Activated CD4-positive, alpha-beta T cell treated with anti-CD3 and anti-CD28 coated beads for 48 hours (primary cell): ENCODE measurements around the gene GPR153.
"Not testable (repeated sequence)": the region's sequence is repeated elsewhere in the genome, so short reads cannot be mapped to it uniquely, and the experiment has no call there.

Source experiments
- DNase-seq: peaks from one replicate; pipeline ENCODE4 v3.0.0-alpha.2; 2020

The GPR153 gene

DNA sequence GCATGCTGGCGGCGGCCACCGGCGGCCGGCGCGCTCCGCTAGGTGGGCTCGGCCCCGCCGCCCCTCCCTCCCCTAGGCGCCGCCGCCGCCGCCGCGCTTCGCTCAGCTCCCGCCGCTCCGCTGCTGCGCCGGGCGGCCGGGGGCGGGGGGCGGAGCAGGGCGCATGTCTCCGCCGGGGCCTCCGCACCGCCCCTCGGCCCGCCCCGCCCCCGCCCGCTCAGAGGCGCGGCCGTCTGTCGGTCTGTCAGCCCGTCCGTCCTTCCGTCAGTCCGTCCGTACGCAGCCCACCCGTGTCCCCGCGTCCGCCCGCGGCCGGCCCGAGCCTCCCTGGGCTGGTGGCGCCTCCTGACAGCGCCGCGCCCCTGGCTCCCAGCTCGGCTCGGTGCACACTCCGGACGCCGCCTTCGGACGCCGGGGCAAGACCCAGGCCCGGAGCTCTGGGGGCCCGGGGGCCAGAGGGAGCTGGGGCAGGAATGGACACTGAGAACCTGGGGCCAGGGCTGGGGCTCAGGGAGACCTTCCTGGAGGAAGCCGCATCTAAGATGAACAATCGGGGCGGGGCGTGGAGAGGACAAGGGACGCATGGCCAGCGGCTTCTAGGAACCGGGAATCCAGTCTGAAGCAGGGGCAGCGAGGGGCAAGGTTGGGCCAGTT, at the start of gene GPR153:
TSS of gene GPR153 (minus strand) at position 138 of the 654 bp plus-strand sequence. CDS start 6,193 bp downstream, outside the sequence.
- peak; percentile 51 for DNase-seq

DNA sequence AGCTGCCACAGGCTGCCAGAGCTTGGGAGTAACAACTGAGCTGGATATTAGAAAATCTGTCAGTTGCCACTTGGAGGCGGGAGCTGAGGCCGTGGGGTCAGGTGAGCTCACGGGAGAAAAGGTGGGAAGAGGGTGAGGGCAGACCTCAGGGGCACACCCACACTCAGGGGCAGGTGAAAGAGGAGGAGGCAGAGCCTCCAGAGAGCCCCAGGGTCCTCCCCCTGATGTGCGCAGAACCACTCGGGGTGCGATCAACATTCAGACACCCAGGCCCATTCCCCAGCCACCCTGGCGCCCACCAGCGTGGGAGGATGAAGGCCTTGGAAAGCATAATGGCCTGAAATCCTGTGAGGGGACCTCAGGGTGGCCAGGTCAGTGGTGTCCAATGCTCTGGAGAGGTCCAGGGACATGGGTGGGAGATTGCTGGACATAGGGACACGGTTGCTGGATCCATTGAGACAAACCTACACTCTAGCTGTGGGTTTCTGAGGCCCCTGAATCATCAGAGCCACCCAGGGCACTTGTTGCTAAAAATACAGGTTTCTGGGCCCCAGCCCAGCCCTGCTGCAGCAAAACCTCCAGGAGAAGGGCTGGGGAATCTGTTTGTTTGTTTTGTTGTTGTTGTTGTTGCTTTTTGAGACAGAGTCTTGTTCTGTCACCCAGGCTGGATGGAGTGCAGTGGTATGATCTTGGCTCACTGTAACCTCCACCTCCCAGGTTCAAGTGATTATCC, 49.4 kb upstream of the GPR153 start:
- no peak for DNase-seq

GRCh38 chr1:6309564-6309963, 48.7 kb upstream of the GPR153 start:
- DNase-seq, result no peak

DNA sequence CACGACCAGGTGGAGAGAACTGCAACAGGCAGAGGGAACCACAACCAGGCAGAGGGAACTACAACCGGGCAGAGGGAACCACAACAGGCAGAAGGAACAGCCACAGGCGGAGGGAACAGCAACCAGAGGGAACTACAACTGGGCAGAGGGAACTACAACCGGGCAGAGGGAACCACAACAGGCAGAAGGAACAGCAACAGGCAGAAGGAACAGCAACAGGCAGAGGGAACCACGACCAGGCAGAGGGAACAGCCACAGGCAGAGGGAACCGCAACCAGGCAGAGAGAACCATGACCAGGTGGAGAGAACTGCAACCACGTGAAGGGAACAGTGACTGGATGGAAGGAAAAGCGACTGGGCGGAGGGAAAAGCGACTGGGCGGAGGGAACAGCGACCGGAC, 47.6 kb upstream of the GPR153 start:
- DNase-seq, result no peak

- not testable (repeated sequence) for DNase-seq
These were observed 46.8 kb upstream of the GPR153 start for GRCh38 chr1:6307682-6308081.

GRCh38 chr1:6307099-6307498, 46.2 kb upstream of the GPR153 start:
- DNase-seq, result no peak

GRCh38 chr1:6303397-6304012, 42.6 kb upstream of the GPR153 start:
- no peak for DNase-seq

DNA sequence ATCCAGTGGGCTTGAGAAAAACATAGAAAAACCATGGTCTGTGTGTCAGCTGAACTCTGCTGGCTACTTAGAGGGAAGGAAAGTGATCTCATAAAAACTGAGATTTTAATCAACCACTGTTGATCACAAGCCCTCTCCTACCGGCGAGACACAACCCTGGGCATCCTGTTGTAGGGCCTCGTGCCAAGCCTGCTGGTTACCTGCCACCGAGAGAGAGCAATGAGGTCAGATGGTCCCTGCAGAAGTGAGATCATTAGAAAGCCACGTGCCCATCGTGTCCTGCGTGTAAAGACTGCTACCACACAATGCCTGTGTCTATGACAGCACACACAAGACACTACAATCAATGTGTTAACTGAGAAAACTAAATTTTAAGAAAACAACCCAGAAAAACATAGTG, 41.7 kb upstream of the GPR153 start:
- no peak for DNase-seq

DNA sequence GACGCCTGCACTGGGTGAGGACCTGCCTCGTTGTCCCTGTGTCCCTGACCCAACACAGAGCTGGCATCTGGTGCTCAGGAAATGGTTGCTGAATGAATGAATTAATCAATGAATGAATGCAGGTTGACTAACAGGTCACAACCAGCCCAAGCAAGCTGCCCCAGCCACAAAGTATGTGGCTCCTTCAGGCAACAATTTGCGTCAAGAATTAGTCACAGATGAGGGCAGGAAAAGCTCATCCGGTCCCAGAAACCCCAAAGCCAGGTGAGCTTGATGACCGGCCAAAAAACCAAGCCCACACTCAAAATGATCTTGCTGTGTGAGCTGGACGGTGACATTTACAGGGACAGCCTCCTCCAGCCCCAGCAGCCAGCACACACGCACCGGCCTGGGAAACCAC, 40.6 kb upstream of the GPR153 start:
- no peak for DNase-seq

DNA sequence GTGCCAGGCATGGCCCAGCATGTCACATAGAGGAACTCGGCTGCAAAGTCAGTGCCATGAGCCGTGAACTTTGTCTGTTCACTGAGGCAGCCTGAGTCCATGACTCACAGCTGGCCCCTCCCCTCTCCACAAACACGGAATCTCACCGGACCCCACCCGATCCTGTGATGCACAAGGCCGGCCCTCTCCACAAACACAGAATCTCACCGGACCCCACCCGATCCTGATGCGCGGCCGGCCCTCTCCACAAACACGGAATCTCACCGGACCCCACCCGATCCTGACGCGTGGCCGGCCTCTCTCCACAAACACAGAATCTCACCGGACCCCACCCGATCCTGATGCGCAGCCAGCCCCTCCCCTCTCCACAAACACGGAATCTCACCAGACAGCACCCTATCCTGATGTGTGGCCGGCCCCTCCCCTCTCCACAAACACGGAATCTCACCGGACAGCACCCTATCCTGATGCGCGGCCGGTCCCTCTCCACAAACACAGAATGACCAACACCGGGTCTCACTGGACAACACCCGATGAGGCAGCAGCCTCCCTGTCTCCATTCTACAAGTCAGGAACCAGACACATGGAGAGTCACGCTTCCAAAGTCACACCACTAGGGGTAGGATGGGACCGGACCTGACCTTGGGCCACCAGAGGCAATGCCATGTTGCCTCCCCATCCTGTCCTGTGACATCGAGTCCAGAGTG, 39.6 kb upstream of the GPR153 start:
- DNase-seq, result no peak

DNA sequence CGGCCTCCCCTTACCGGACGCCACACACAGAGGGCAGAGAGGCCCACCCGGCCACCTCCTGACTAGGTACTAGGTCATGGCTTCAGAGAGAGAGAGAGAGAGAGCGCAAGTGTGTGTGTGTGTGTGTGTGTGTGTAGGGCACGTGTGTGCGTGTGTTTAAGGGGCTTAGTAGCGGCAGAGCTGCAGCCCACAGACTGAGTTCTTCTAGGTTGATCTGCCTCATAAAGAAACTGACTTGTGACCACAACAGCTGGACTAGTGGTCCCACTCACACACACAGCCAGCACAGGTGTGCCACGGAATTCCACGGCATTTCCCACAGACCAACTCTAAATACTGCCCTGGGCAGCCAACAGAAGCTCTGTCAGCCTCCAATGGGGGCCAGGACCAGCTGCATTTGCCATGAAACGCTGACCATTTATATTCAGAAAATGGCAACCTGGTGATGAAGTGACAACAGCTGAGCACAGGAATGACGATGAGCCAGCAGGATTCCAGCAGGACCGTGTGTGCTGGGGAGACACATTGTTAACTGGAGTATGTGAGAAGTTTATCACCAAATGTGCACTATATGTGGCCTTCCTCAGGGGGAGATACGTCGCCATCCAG, 38.8 kb upstream of the GPR153 start:
- DNase-seq, result no peak

GRCh38 chr1:6298940-6299465, 38.1 kb upstream of the GPR153 start:
- DNase-seq, result no peak

DNA sequence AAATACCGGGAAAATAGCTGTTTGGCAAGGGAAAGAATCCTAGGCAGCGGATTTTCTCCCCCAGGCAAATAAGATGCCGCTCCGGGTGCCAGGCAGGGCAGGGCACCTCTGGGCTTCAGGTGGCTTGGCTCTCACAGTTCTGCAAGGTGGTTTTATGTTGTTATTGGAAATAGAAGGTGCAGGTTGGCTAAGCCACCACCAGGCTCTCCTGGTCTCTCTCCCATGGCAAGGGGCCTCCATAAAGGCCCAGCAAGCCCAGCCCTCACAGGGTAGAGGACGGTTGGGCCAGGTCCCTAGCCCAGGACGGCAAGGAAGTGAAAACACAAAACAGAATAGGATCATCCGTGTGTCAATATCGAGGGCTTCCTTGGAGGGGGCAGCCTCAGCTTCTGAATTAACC, 37.6 kb upstream of the GPR153 start:
- DNase-seq, result no peak

DNA sequence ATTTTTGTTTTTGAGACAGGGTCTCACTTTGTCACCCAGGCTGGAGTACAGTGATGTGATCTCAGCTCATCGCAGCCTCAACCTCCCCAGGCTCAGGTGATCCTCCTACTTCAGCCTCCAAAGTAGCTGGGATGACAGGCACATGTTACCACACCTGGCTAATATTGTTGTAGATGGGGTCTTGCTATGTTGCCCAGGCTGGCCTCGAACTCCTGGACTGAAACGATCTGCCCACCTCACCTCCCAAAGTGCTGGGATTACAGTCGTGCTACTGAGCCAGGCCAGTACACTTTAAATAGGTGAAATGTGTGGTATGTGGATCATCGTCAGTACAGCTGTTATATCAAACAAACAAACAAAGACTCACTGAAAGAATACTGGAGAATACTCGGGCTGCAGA, 35.0 kb upstream of the GPR153 start:
- DNase-seq, result no peak

GRCh38 chr1:6294890-6295556, 34.1 kb upstream of the GPR153 start:
- DNase-seq, result no peak

DNA sequence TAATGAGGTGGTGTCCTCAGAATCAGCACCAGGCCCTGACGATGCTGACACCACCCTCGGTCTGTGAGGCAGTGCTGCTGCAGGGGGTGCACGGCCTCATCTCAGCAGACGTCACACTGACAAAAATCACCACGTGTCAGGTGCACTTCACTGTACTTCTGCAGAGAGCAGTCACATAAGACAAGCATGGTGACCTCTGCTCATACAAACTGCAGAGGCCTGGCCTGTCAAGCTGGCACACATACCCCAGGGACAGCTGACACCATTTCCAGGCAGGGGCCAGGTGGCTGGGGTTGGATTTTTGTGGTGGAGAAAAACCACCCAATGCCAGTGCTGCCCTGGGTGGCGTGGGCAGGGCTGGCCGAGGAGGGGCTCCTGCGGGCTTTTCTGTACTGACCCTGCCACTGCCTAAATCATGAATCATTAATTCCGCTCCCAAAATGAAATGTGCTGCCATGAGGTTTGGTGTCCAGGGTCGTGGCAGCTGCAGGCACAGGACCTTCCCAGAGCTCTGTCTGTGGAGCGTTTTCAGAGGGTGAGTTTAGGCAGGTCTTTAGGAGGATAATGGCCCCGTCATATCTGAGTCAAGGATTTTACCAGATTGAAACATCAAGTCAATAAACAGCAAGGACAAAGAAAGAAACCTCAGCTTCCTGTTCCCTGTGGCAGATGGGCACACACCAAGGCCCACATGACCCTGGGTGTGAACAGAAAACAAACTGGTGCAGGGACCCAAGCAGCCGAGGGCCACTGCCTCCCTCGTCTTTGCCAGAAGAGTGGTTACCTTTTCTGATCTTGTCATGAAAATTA, 33.4 kb upstream of the GPR153 start:
- no peak for DNase-seq

DNA sequence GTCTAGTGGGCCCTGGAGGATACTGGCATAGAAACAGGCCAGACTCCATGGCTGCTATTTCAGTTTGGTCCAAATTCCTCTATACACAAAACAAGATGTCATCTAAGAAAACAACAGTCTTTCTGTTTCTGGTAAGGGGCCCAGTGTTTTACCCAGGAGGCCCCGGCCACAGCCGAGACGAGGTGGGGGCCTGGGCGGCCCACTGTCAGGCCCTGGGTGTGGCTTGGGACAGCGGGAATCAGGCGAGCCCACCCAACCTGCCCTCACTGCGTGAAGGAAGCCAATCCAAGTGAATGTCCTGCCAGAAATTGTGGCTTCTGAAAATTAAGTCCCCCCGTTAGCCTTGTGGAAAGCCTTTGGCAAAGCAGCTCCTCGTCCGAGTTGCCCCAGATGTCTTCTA, 31.2 kb upstream of the GPR153 start:
- DNase-seq, result no peak

DNA sequence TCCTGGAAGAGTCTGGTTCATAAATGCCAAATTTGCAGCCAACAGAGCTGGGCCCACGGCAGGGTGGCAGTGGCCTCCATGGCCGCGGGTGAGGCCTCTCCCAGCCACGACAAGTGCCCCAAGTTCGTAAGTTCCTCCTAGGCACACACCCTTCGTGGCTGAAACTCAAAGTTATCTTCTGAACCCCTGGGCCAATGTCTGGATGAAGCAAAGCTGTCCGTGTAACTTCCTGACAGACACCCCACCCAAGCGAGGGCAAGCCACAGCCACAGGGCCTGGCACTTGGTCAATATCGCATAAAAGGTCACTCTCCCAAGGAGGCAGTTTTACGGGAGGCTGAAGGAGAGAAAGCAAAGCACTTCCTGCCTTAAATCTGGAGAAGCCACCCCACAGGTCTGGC, 27.8 kb upstream of the GPR153 start:
- no peak for DNase-seq

- no peak for DNase-seq
These were observed 27.1 kb upstream of the GPR153 start for GRCh38 chr1:6288026-6288425.

GRCh38 chr1:6287431-6287886, 26.6 kb upstream of the GPR153 start:
- DNase-seq, result no peak

DNA sequence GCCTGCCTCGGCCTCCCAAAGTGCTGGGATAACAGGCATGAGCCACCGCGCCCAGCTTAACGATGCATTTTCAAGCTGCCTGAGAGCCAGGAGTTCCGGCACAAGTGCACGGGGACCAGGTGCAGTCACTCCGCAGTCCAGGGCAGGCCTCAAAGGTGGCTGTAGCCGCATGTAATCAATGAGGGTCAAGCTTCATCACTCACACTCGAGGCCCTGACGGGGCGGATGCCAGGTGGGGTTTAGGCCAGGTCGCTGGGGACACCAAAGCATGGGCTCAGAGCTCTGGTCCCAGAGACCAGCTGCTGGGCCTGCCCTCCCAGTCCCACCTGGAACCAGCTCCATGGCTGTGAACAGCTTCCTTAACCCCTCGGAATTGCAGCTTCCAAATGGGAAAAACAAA, 26.1 kb upstream of the GPR153 start:
- no peak for DNase-seq
